Brain microvascular endothelial cell (primary cell): ENCODE measurements around the gene TXLNA.

Source experiments
- DNase-seq: peaks from one replicate; pipeline ENCODE4 v3.0.0-alpha.2; 2020
- H3K27ac ChIP-seq: fragments of 250-450 bp; sonication (Bioruptor Pico); 2 replicates; pipeline ENCODE4 v1.5.1; 2020; ENCODE audit warnings: mild to moderate bottlenecking, moderate library complexity
- H3K27me3 ChIP-seq: fragments of 250-450 bp; sonication (Bioruptor Pico); replicated peaks from 2 replicates; pipeline ENCODE4 v1.5.1; 2020; ENCODE audit warnings: mild to moderate bottlenecking
- H3K36me3 ChIP-seq: fragments of 250-450 bp; sonication (Bioruptor Pico); replicated peaks from 2 replicates; pipeline ENCODE4 v1.5.1; 2020; ENCODE audit warnings: mild to moderate bottlenecking
- H3K4me3 ChIP-seq: 2 replicates; pipeline ENCODE4 v1.5.1; 2011; ENCODE audit warnings: low read depth, mild to moderate bottlenecking, control low read depth, low read length, moderate library complexity
- CTCF ChIP-seq: IDR thresholded peaks from 2 replicates; pipeline ENCODE4 v1.5.1; 2011; ENCODE audit warnings: low read depth, mild to moderate bottlenecking, moderate library complexity, low read length, control low read depth, inconsistent platforms; ENCODE audit errors: missing control alignments
- in situ Hi-C: cut with HindIII; loops from 2 replicates; pipeline ENCODE4 v1.10.0; 2017; ENCODE audit warnings: low sequenced_read_pairs, low pct_ligation_motif_present

The TXLNA gene

GRCh38 chr1:32197074-32197473 is 17.6 kb downstream of the TXLNA start:
- no peak for DNase-seq
- no peak overlapping the region for H3K27ac ChIP-seq
- in situ Hi-C loops = no loop called here
- H3K27me3 ChIP-seq = no peaks in the 10 kb centered on the region
- peaks cover 57% of the 10 kb centered on the region for H3K36me3 ChIP-seq
- no peak overlapping the region for H3K4me3 ChIP-seq
- TF ChIP-seq CTCF = no peak

- Histone ChIP-seq H3K27me3 (no peaks in the 10 kb centered on the region), H3K27ac (no peak overlapping the region), H3K4me3 (no peak overlapping the region), H3K36me3 (peaks cover 49% of the 10 kb centered on the region)
- TF ChIP-seq CTCF = no peak
- in situ Hi-C loops = no loop called here
- no peak for DNase-seq
These were observed 18.4 kb downstream of the TXLNA start for GRCh38 chr1:32197837-32198236.

- in situ Hi-C loops = no loop called here
- H3K4me3 ChIP-seq = no peak overlapping the region
- H3K27ac ChIP-seq = no peak overlapping the region
- TF ChIP-seq CTCF = no peak
- peaks cover 43% of the 10 kb centered on the region for H3K36me3 ChIP-seq
- no peaks in the 10 kb centered on the region for H3K27me3 ChIP-seq
- no peak for DNase-seq
These were observed 19.0 kb downstream of the TXLNA start for GRCh38 chr1:32198237-32199042.

GRCh38 chr1:32199043-32199716 is 19.7 kb downstream of the TXLNA start:
- no peak overlapping the region for H3K27ac ChIP-seq
- H3K36me3 ChIP-seq = peaks cover 37% of the 10 kb centered on the region
- TF ChIP-seq CTCF = no peak
- in situ Hi-C loops = no loop called here
- no peak for DNase-seq
- H3K27me3 ChIP-seq = no peaks in the 10 kb centered on the region
- no peak overlapping the region for H3K4me3 ChIP-seq

- in situ Hi-C loops = no loop called here
- no peak for DNase-seq
- Histone ChIP-seq H3K4me3 (peak overlapping the region; percentile 72), H3K27ac (peak overlapping the region; percentile 86), H3K36me3 (peaks cover 32% of the 10 kb centered on the region), H3K27me3 (no peaks in the 10 kb centered on the region)
- TF ChIP-seq CTCF = no peak
These were observed 20.2 kb downstream of the TXLNA start for GRCh38 chr1:32199717-32200072.
